HUES48 (cell line): ENCODE data around the gene UBAC1.

Source experiments
- H3K27ac ChIP-seq: one replicate; pipeline ENCODE4 v1.7.0; 2013; ENCODE audit warnings: low read depth, low read length, inconsistent platforms
- H3K27me3 ChIP-seq: 2 replicates; pipeline ENCODE4 v1.6.1; 2013; ENCODE audit warnings: mild to moderate bottlenecking, low read length; ENCODE audit not compliant: control insufficient read depth, insufficient read depth
- H3K36me3 ChIP-seq: 2 replicates; pipeline ENCODE4 v1.6.1; 2013; ENCODE audit warnings: low read length; ENCODE audit not compliant: control insufficient read depth, insufficient read depth
- H3K4me1 ChIP-seq: 2 replicates; pipeline ENCODE4 v1.6.1; 2013; ENCODE audit warnings: mild to moderate bottlenecking, low read length; ENCODE audit not compliant: control insufficient read depth, insufficient read depth
- H3K4me3 ChIP-seq: 2 replicates; pipeline ENCODE4 v1.5.1; 2013; ENCODE audit warnings: mild to moderate bottlenecking, low read depth, low read length
- H3K9ac ChIP-seq: 2 replicates; pipeline ENCODE4 v1.6.1; 2013; ENCODE audit warnings: mild to moderate bottlenecking, low read depth, low read length, moderate library complexity
- H3K9me3 ChIP-seq: 2 replicates; pipeline ENCODE4 v1.6.1; 2013; ENCODE audit warnings: low read length; ENCODE audit not compliant: control insufficient read depth, insufficient read depth

UBAC1 gene, protein sequence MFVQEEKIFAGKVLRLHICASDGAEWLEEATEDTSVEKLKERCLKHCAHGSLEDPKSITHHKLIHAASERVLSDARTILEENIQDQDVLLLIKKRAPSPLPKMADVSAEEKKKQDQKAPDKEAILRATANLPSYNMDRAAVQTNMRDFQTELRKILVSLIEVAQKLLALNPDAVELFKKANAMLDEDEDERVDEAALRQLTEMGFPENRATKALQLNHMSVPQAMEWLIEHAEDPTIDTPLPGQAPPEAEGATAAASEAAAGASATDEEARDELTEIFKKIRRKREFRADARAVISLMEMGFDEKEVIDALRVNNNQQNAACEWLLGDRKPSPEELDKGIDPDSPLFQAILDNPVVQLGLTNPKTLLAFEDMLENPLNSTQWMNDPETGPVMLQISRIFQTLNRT

DNA sequence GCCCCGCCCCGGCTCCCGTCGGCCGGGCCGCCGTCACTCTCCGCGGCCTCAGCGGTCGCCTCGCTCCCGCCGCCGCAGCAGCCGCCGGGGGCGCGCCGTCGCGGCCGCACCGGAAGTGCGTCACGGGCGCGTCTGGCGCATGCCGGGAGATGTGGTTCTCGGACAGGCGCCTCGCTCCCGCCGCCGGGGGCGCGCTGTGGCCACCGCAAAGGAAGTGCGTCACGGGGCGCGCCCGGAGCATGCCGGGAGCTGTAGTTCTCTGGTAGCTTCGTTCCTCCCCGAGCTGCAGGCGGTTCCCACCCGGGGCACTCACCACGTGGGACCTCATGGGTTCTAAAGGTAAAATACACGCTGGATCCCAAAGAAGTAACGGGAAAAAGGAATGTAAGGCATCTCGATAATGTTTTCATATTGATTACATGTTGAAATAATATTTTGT, at the start of gene UBAC1:
Gene UBAC1, minus strand, starts transcription at position 97 of the 439 bp plus-strand sequence. CDS start 211 bp downstream, outside the sequence.
- Histone ChIP-seq H3K27ac (peak within 1 kb of the TSS; percentile 74), H3K4me1 (peaks cover 8% of the 10 kb centered on the region), H3K27me3 (no peaks in the 10 kb centered on the region), H3K36me3 (0 out of 2 replicates have a peak, but pooled peaks cover 3% of the 10 kb centered on the region), H3K4me3 (peak within 1 kb of the TSS; percentile 78), H3K9me3 (no peaks in the 10 kb centered on the region), H3K9ac (peak within 1 kb of the TSS; percentile 37)

DNA sequence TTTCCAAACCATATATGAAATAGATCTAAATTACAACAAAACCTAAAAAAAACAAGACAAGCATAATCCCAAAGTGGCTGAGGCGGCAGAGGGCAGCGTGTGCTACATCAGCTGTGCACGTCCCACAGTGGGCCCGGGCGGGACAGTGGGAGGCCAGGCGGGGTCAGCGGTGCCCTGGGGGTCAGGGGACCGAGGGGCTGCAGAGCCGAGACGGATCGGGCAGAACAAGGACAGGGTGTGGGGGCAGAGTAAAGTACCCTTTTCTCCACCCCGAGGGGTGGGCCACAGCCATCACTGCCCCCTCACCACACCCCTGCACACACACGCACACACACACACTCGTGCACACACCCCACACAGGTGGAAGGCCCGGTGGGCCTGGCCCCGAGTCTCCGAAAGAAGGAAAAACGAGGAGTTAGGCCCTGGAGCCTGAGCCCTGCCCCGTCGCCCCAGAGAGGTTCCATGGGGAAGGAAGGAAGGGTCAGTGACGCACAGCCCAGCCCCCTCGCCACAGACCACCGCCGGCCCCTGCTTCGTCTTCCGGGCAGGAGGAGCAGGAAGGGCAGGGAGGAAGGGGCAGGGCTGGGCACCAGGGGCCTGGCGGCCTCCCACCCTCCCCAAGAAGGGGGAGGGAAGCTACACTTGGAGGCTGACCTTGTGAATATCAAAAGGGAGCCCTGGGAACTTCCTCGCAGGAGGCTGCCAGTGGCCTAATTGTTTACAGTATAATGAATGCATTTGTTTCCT, 49.6 kb upstream of the UBAC1 start:
- H3K4me1 ChIP-seq, result peaks cover 36% of the 10 kb centered on the region

GRCh38 chr9:136010176-136010575, 49.0 kb upstream of the UBAC1 start:
- no peak overlapping the region for H3K27ac ChIP-seq
- no peaks in the 10 kb centered on the region for H3K9me3 ChIP-seq
- H3K4me1 ChIP-seq, result peaks cover 42% of the 10 kb centered on the region
- no peak overlapping the region for H3K4me3 ChIP-seq
- no peaks in the 10 kb centered on the region for H3K27me3 ChIP-seq
- no peak overlapping the region for H3K9ac ChIP-seq
- no peaks in the 10 kb centered on the region for H3K36me3 ChIP-seq

More for the DNA sequence above, 49.6 kb upstream of the UBAC1 start:
- no peak overlapping the region for H3K9ac ChIP-seq
- no peaks in the 10 kb centered on the region for H3K9me3 ChIP-seq
- H3K36me3 ChIP-seq, result no peaks in the 10 kb centered on the region
- H3K27ac ChIP-seq, result peak overlapping the region; percentile 69
- H3K4me3 ChIP-seq, result no peak overlapping the region
- no peaks in the 10 kb centered on the region for H3K27me3 ChIP-seq

DNA sequence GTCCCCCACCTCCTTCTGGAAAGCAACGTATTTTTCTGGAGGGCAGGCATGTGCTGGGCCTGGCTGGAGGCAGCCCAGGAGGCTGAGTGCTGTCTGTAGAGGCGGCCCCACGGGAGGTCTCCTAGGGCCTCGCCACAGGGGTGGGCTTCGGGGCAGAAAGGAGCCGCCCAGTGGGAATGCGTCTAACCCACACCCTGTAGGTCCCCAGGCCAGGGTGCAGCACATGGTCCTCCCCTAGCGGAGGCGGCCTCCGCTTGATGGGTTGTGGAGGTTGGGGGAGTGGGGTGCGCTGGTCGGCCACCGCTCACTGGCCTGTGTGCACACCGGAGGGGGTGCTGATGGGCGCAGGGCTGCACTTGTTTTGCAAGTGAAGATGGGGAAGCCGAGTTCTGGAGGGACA, 48.3 kb upstream of the UBAC1 start:
- H3K4me1 ChIP-seq, result peaks cover 46% of the 10 kb centered on the region
- no peaks in the 10 kb centered on the region for H3K27me3 ChIP-seq
- no peak overlapping the region for H3K4me3 ChIP-seq
- H3K36me3 ChIP-seq, result no peaks in the 10 kb centered on the region
- no peak overlapping the region for H3K9ac ChIP-seq
- H3K27ac ChIP-seq, result peak overlapping the region; percentile 42
- no peaks in the 10 kb centered on the region for H3K9me3 ChIP-seq

DNA sequence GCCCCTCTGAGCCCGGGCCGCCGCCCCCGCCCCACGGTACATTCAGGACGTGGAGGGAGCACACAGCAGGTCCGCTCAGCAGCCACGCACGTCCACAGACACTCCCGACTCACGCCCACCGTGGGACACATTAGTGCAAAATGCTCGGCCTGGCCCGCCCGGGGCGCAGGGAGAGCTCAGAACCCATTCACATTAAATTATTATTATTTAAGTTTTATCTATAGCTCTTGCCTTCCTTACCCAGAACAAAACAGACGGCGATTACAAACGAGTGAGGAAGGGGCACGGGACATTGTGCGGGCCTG, 47.5 kb upstream of the UBAC1 start:
- Histone ChIP-seq H3K4me1 (peaks cover 46% of the 10 kb centered on the region), H3K27me3 (no peaks in the 10 kb centered on the region), H3K9me3 (no peaks in the 10 kb centered on the region), H3K36me3 (no peaks in the 10 kb centered on the region), H3K4me3 (no peak overlapping the region), H3K27ac (peak overlapping the region; percentile 81), H3K9ac (no peak overlapping the region)

- no peak overlapping the region; the same call in 1 of the 2 replicates for H3K9ac ChIP-seq
- H3K4me1 ChIP-seq, result peaks cover 46% of the 10 kb centered on the region
- H3K27me3 ChIP-seq, result no peaks in the 10 kb centered on the region
- no peak overlapping the region for H3K4me3 ChIP-seq
- no peaks in the 10 kb centered on the region for H3K36me3 ChIP-seq
- H3K27ac ChIP-seq, result peak overlapping the region; percentile 81
- no peaks in the 10 kb centered on the region for H3K9me3 ChIP-seq
These were observed 46.9 kb upstream of the UBAC1 start for GRCh38 chr9:136007934-136008692.

DNA sequence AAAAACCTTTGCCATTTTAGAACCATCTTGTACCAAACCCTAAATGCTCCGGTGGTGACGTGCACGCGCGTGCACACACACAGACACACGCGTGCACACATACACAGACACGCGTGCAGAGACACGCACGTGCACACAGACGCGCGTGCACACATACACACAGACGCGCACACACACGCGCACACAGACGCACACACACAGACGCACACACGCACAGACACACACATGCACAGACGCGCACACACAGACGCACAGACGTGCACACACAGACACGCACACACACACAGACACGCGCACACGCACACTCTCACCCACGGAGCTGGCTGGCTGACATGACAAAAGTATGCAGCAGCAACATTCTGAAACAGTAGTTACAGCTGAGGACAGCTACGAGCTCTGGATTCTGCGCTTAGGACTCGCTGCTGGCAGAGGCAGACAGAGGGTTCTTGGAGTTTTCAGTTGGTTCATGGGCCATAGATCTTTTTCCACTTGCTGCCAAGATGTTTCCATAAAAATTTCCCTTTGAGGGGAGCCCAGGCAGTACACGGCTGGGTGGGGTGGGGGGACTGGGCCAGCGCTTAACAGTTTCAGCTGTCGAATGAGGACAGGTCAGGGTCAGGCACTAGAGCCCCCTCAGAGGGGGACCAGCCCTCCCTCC, 46.2 kb upstream of the UBAC1 start:
- H3K27me3 ChIP-seq, result no peaks in the 10 kb centered on the region
- no peaks in the 10 kb centered on the region for H3K36me3 ChIP-seq
- peak overlapping the region; percentile 81 for H3K27ac ChIP-seq
- H3K4me1 ChIP-seq, result peaks cover 45% of the 10 kb centered on the region
- no peaks in the 10 kb centered on the region for H3K9me3 ChIP-seq
- no peak overlapping the region for H3K4me3 ChIP-seq
- H3K9ac ChIP-seq, result no peak overlapping the region

GRCh38 chr9:136006169-136006568, 45.0 kb upstream of the UBAC1 start:
- Histone ChIP-seq H3K4me1 (peaks cover 34% of the 10 kb centered on the region), H3K36me3 (no peaks in the 10 kb centered on the region), H3K27me3 (no peaks in the 10 kb centered on the region), H3K9ac (no peak overlapping the region), H3K4me3 (no peak overlapping the region), H3K27ac (no peak overlapping the region), H3K9me3 (no peaks in the 10 kb centered on the region)

DNA sequence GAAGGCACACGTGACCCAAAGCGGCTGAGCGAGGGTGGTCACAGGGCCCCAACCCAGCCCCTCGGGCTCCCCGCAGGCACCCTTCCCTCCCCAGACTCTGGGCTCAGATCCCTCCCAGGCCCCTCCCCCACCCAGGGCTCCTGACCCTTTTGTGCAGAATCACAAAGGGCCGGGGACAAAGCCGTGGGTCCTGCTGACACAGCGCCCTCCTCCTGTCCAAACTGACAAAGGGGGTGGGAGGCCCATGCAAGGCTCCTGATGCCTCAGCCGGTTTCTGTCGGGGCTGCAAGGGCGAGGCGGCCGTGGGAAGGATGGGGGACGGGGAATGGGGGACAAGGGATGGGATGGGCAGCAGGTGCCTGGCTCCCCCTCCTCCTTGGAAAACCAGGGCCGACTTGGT, 43.5 kb upstream of the UBAC1 start:
- Histone ChIP-seq H3K9ac (0 out of 2 replicates have a peak overlapping the region, but pooled peaks have one; percentile 12), H3K27me3 (no peaks in the 10 kb centered on the region), H3K27ac (peak overlapping the region; percentile 61), H3K9me3 (no peaks in the 10 kb centered on the region), H3K4me3 (no peak overlapping the region), H3K4me1 (peaks cover 28% of the 10 kb centered on the region), H3K36me3 (no peaks in the 10 kb centered on the region)

DNA sequence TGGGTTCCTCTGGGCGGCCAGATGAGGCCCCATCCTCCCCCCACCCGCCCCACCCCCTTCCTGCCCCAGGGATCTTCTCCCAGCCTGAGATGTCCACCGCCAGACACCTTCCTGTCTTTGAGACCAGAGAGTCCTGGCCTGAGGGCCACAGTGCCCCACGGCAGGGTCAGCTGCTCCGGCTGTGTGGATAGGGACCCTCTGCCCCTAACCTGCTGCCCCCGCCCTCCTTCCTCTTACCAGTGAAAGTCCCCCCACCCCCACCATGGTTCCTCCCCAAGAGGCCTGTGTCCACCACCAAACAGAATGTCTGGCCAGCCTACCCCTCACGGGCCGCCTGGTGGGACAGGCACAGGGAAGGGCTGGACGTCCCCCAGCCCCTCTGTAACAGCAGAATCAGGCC, 43.0 kb upstream of the UBAC1 start:
- Histone ChIP-seq H3K27ac (peak overlapping the region; percentile 61), H3K4me3 (no peak overlapping the region), H3K27me3 (no peaks in the 10 kb centered on the region), H3K36me3 (no peaks in the 10 kb centered on the region), H3K9ac (0 out of 2 replicates have a peak overlapping the region, but pooled peaks have one; percentile 12), H3K4me1 (peaks cover 28% of the 10 kb centered on the region), H3K9me3 (no peaks in the 10 kb centered on the region)
